IPS DF 4.7 (cell line): ENCODE data around the gene EPDR1.

ENCODE experiments used
- DNase-seq: peaks from one replicate; pipeline ENCODE4 v3.0.0-alpha.2; 2013; ENCODE audit warnings: low spot score; ENCODE audit errors: extremely low read depth

Gene EPDR1

DNA sequence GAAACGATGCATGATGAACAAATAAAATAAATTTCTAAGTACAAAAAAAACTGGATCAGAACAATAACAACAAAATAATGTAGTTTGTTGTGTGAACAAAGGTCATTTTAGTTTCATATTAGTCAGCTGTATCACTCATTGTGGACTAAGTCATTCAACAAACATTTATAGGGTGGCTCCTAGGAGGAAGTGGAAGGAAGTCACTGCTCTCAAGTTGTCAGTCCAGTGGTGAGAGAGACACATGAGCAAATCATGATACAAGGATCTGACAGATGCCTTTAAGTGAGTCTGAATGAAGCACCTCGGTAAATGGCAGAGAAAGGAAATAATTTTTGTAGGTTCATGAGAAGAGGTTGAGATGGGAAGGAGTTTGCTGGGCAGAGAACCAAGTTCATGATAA lies 56.8 kb downstream of the EPDR1 start:
- no peak for DNase-seq

DNA sequence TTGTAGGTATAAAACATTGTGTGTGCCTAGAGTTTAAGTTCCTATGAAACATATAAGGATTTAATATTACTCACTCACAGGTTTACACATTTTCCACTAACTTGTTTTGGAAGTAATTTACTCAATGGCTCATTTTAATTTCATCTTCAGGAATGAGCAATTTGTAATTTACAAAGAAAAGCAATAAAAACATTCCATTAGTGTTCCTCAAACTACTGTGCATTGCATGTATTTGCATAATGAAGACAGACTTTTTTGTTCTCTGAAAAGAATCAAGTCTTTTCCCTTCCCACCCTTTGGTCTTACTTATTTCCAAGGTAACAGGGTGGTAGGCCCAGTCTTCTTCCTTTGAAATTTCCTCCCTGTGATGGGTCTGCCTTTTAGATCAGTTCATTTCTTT lies 61.2 kb downstream of the EPDR1 start:
- no peak for DNase-seq

DNA sequence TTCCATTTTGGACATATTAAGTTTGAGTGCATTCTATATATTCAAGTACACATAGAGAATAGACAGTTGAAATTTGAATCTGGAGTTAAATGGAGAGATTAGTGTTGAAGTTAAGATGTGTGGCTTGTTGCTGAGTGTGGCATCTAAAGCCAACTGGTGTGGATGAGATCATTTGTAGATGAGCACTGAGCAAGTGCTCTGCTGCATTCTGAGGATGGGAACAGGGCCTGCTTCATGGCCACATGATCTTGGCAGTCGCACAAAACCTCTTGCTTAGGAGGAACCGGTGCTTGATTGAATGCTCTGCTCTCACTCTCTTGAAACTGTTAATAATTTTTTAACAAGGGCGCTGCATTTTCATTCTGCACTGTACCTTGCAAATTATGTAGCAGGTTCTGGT lies 62.0 kb downstream of the EPDR1 start:
- no peak for DNase-seq

GRCh38 chr7:37984750-37985390 lies 64.4 kb downstream of the EPDR1 start:
- no peak for DNase-seq

- DNase-seq: peak; percentile 64
These were observed 66.5 kb downstream of the EPDR1 start for GRCh38 chr7:37986908-37987330.

GRCh38 chr7:37987732-37988131 lies 67.3 kb downstream of the EPDR1 start:
- DNase-seq: no peak

GRCh38 chr7:37988721-37989650 lies 68.5 kb downstream of the EPDR1 start:
- no peak for DNase-seq

GRCh38 chr7:37990337-37990736 lies 69.9 kb downstream of the EPDR1 start:
- DNase-seq: no peak

- DNase-seq: no peak
These were observed 72.6 kb downstream of the EPDR1 start for GRCh38 chr7:37993060-37993501.

- DNase-seq: no peak
These were observed 79.2 kb downstream of the EPDR1 start for GRCh38 chr7:37999673-38000072.

DNA sequence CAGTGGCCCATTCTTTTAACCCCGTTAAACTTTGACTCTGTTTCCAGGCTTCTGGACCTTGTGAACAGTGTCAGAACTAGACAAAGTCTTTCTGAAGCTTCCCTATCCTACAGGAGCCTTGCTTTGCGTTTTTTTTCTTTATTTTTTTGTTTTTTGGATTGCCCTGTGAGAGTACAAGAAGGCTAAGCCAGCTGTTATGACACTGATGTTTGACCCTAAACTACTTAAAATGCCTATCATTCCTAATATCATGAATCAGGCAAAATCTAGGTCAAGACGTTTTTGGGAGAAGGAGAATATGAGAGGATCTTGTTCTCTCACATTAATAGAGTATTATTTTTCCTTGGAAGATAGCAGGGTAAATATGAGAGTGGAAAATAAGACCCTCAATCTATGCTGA lies 79.8 kb downstream of the EPDR1 start:
- no peak for DNase-seq
